ENCODE measurements around the gene ARL2.
A peak's percentile ranks its signal among the peaks of the same experiment; 100 is the strongest.

The ARL2 gene

GRCh38 chr11:65066805-65067291 is 52.9 kb downstream of the ARL2 start:
- no peak for TF ChIP-seq ZNF274 (IDR thresholded peaks at IDR 0.05; ENCODE audit: low read depth, low read length)
- TF ChIP-seq YY1 (IDR thresholded peaks at IDR 0.05; ENCODE audit: insufficient read depth, insufficient read length), result no peak
- Histone ChIP-seq H3K9ac (ENCODE audit: insufficient read length, low read depth) (peak overlapping the region; percentile 34), H3K4me3 (ENCODE audit: insufficient read length, low read depth) (no peak overlapping the region), H3K36me3 (ENCODE audit: insufficient read depth, insufficient read length, low read length) (no peaks in the 10 kb centered on the region), H3K4me1 (ENCODE audit: insufficient read depth, insufficient read length) (peaks cover 17% of the 10 kb centered on the region), H3K27me3 (ENCODE audit: insufficient read depth, insufficient read length) (no peaks in the 10 kb centered on the region), H3K9me3 (ENCODE audit: insufficient read depth, low read length) (no peaks in the 10 kb centered on the region)
- DNase-seq (ENCODE audit: low read depth, low spot score), result no peak

DNA sequence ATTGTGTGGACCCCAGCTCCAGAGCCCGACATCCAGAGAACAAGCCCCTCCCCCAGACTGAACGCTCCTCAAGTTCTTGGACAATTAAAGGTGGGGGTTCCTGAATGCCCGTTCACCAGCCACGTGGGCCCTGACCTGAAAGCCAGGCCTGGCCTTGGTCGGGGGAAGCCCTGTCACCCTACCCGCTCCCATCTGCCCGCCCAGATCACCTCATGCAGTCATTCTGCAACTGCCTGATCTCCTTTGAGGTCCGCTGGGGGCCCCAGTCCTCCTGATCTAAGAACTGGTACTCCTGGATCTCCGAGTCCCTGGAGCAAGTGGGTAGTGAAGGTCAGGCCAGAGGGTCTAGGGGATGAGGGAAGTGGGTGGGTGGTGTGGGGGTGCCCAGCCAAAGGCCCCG is 53.5 kb downstream of the ARL2 start:
- Histone ChIP-seq H3K27me3 (ENCODE audit: insufficient read depth, insufficient read length) (no peaks in the 10 kb centered on the region), H3K4me1 (ENCODE audit: insufficient read depth, insufficient read length) (peaks cover 17% of the 10 kb centered on the region), H3K9ac (ENCODE audit: insufficient read length, low read depth) (no peak overlapping the region), H3K36me3 (ENCODE audit: insufficient read depth, insufficient read length, low read length) (no peaks in the 10 kb centered on the region), H3K9me3 (ENCODE audit: insufficient read depth, low read length) (no peaks in the 10 kb centered on the region), H3K4me3 (ENCODE audit: insufficient read length, low read depth) (no peak overlapping the region)
- TF ChIP-seq ZNF274 (IDR thresholded peaks at IDR 0.05; ENCODE audit: low read depth, low read length) (no peak), SUZ12 (IDR thresholded peaks at IDR 0.05; ENCODE audit: extremely low read depth, insufficient read depth, insufficient read length) (no peak), YY1 (IDR thresholded peaks at IDR 0.05; ENCODE audit: insufficient read depth, insufficient read length) (no peak)
- DNase-seq (ENCODE audit: low read depth, low spot score), result no peak

DNA sequence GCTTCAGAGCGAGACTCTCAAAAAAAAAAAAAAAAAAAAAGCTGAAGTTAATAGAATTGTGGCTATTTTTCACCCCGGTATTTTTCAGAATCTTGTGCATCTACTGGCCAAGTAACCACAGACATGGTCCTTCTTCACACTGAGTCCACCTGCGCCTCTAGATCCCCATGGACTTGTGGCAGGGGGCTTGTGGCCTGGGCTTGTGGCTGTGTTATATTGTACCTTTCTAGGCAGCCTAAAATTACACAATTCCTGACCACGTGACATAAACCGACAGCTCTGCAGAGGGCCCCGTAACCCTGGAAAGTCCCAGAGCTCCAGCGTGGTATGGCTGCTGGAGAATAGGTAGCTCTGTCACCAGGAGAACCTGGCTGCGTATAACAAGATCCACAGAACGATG is 55.3 kb downstream of the ARL2 start:
- no peak for DNase-seq (ENCODE audit: low read depth, low spot score)
- no peak overlapping the region for H3K9ac ChIP-seq (ENCODE audit: insufficient read length, low read depth)
- H3K9me3 ChIP-seq (ENCODE audit: insufficient read depth, low read length), result no peaks in the 10 kb centered on the region

More for the DNA sequence above, 55.3 kb downstream of the ARL2 start:
- Histone ChIP-seq H3K4me3 (ENCODE audit: insufficient read length, low read depth) (no peak overlapping the region), H3K4me1 (ENCODE audit: insufficient read depth, insufficient read length) (peaks cover 13% of the 10 kb centered on the region), H3K27me3 (ENCODE audit: insufficient read depth, insufficient read length) (no peaks in the 10 kb centered on the region), H3K36me3 (ENCODE audit: insufficient read depth, insufficient read length, low read length) (no peaks in the 10 kb centered on the region)
- TF ChIP-seq ZNF274 (IDR thresholded peaks at IDR 0.05; ENCODE audit: low read depth, low read length), result no peak
- TF ChIP-seq YY1 (IDR thresholded peaks at IDR 0.05; ENCODE audit: insufficient read depth, insufficient read length), result no peak
- TF ChIP-seq SUZ12 (IDR thresholded peaks at IDR 0.05; ENCODE audit: extremely low read depth, insufficient read depth, insufficient read length), result no peak

Measured in NT2/D1 (cell line).